A549 (cell line): ENCODE results near the gene BANP.

Experiments
- CTCF ChIP-seq: fragments of >200 bp; sonication (Bioruptor Twin); formaldehyde crosslinking; IDR thresholded peaks from 3 replicates; pipeline ENCODE4 v1.5.1; 2016
- HDAC2 ChIP-seq: fragments of 200-600 bp; sonication (generic); IDR thresholded peaks from 2 replicates; pipeline ENCODE4 v1.6.1; 2016
- MAFK ChIP-seq: fragments of 450-650 bp; IDR thresholded peaks from 2 replicates; pipeline ENCODE4 v1.6.1; 2014; ENCODE audit not compliant: partially characterized antibody
- POLR2A ChIP-seq: IDR thresholded peaks from 2 replicates; pipeline ENCODE4 v1.6.1; 2012; ENCODE audit warnings: mild to moderate bottlenecking, low read length
- RCOR1 ChIP-seq: fragments of 150-350 bp; IDR thresholded peaks from 2 replicates; pipeline ENCODE4 v1.6.1; 2014; ENCODE audit warnings: antibody characterized with exemption, low read length, low read depth

- TF ChIP-seq MAFK (no peak), RCOR1 (no peak), POLR2A (no peak), CTCF (no peak), HDAC2 (no peak)
These were observed 3.6 kb downstream of the BANP start for GRCh38 chr16:87954826-87955225.
